Stimulated activated CD8-positive, alpha-beta memory T cell treated with anti-CD3 and anti-CD28 coated beads, Interleukin-15, amount 100 ng/mL, for 4 hours (primary cell): ENCODE measurements around the gene CAV3.

Source experiments
- DNase-seq, 2 donors: peaks; one replicate each; pipeline ENCODE4 v3.0.0-alpha.2; 2020; ENCODE audit warnings: low read depth in 2 of 2

Gene CAV3

DNA sequence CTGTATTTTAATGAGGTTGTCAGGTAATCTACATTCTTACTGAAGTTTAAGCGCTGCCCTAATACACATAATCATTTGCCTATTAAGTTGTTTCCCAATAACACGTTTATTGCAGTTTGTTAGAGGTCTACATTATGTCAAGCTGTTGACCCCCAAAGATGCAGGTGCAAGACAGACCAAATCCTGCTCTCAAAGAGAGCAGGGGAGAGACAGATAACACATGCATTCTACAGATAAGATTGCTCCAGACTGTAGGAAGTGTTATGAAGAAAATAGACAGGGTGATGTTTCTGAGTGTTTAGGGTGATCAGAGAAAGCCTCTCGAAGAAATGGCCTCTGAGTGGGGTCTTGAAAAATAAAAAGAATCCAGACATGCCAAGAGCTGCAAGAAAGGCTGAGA lies 60.6 kb downstream of the CAV3 start:
- DNase-seq, result no peak
